ENCODE measurements around the gene GGACT. TPM values are rescaled to one million over a fixed set of nuclear protein-coding genes. Genes with fewer than 3 reads are reported as not detected.

The GGACT gene
- total RNA-seq, 4 donors from 2014 or later: 1.9 to 8.7 (median 5.6) TPM

GRCh38 chr13:100514788-100515409, 73.7 kb downstream of the GGACT start:
- intact Hi-C loops (cut with DNase I): loop anchor here (2.0 to 5.0 kb wide), 2 partner anchors 598 to 858 kb away; no protein-coding TSS in a partner anchor

GRCh38 chr13:100513987-100514670, 74.5 kb downstream of the GGACT start:
- Histone ChIP-seq H3K9me3 (no peaks in the 10 kb centered on the region), H3K4me3 (replicated peaks in 1 of 3) (no peak overlapping the region), H3K27ac (no peak overlapping the region), H3K36me3 (peaks cover 0 to 6% of the 10 kb centered on the region in 2 donors), H3K4me1 (no peaks in the 10 kb centered on the region), H3K27me3 (no peaks in the 10 kb centered on the region)
- TF ChIP-seq CTCF (IDR thresholded peaks at IDR 0.05) (no peak), POLR2A (IDR thresholded peaks at IDR 0.05) (no peak)
- DNase-seq: no peak
- intact Hi-C loops (cut with DNase I): loop anchor here (2.0 kb wide), 1 partner anchor 597 kb away; no protein-coding TSS in a partner anchor
- WGBS, 2 donors: 66 to 71% methylated on average over 8 of the region's 8 CpGs

More at GRCh38 chr13:100514788-100515409, 73.7 kb downstream of the GGACT start:
- 0 to 5% methylated on average over 5 of the region's 5 CpGs for WGBS, 2 donors
- no peaks in the 10 kb centered on the region for H3K27me3 ChIP-seq
- no peaks in the 10 kb centered on the region for H3K4me1 ChIP-seq
- no peaks in the 10 kb centered on the region for H3K9me3 ChIP-seq
- no peak overlapping the region for H3K27ac ChIP-seq
- TF ChIP-seq CTCF (IDR thresholded peaks at IDR 0.05) (peak; percentile 56 to 92 (median 84)), POLR2A (IDR thresholded peaks at IDR 0.05) (no peak)
- DNase-seq: peak; percentile 77 to 84
- H3K4me3 ChIP-seq (replicated peaks in 1 of 3): no peak overlapping the region
- peaks cover 0 to 6% of the 10 kb centered on the region in 2 donors for H3K36me3 ChIP-seq

- Histone ChIP-seq H3K4me3 (replicated peaks in 1 of 3) (no peak overlapping the region), H3K4me1 (no peaks in the 10 kb centered on the region), H3K27ac (no peak overlapping the region), H3K36me3 (peaks cover 0 to 6% of the 10 kb centered on the region in 2 donors), H3K9me3 (no peaks in the 10 kb centered on the region), H3K27me3 (no peaks in the 10 kb centered on the region)
- DNase-seq: no peak
- intact Hi-C loops (cut with DNase I): no loop called here
- WGBS, 2 donors: 75 to 79% methylated on average over 3 of the region's 3 CpGs
- no peak for TF ChIP-seq CTCF (IDR thresholded peaks at IDR 0.05)
- no peak for TF ChIP-seq POLR2A (IDR thresholded peaks at IDR 0.05)
Observed at GRCh38 chr13:100513171-100513570, 75.4 kb downstream of the GGACT start.

- WGBS, 2 donors: 83 to 86% methylated on average over 9 of the region's 9 CpGs
- TF ChIP-seq CTCF (IDR thresholded peaks at IDR 0.05) (no peak), POLR2A (IDR thresholded peaks at IDR 0.05) (no peak)
- intact Hi-C loops (cut with DNase I): no loop called here
- Histone ChIP-seq H3K27ac (no peak overlapping the region), H3K4me1 (no peaks in the 10 kb centered on the region), H3K9me3 (no peaks in the 10 kb centered on the region), H3K36me3 (peaks cover 0 to 6% of the 10 kb centered on the region in 2 donors), H3K27me3 (no peaks in the 10 kb centered on the region), H3K4me3 (replicated peaks in 1 of 3) (no peak overlapping the region)
- peak in 1 of 2 donors; percentile 19 for DNase-seq
Observed at GRCh38 chr13:100512422-100512821, 76.2 kb downstream of the GGACT start.

- H3K4me3 ChIP-seq (replicated peaks in 1 of 3): no peak overlapping the region
- intact Hi-C loops (cut with DNase I): no loop called here
- H3K9me3 ChIP-seq: no peaks in the 10 kb centered on the region
- WGBS, 2 donors: 82 to 87% methylated on average over 7 of the region's 7 CpGs
- TF ChIP-seq POLR2A (IDR thresholded peaks at IDR 0.05) (no peak), CTCF (IDR thresholded peaks at IDR 0.05) (no peak)
- no peak for DNase-seq
- H3K36me3 ChIP-seq: peaks cover 0 to 6% of the 10 kb centered on the region in 2 donors
- H3K4me1 ChIP-seq: no peaks in the 10 kb centered on the region
- H3K27ac ChIP-seq: no peak overlapping the region
- H3K27me3 ChIP-seq: no peaks in the 10 kb centered on the region
Observed at GRCh38 chr13:100511466-100511865, 77.1 kb downstream of the GGACT start.

All from thyroid gland (tissue), 4 donors.